GM19372 (cell line): ENCODE measurements around the gene STARD10.

Experiments
- ATAC-seq: cut with Tn5 transposase; IDR thresholded peaks from one replicate; pipeline ENCODE4 v1.9.1; 2021; ENCODE audit warnings: mild to moderate bottlenecking, low read depth, moderate library complexity; ENCODE audit not compliant: unreplicated experiment

The STARD10 gene

GRCh38 chr11:72826942-72827480, 33.2 kb upstream of the STARD10 start:
- no peak for ATAC-seq

- no peak for ATAC-seq
These were observed 32.5 kb upstream of the STARD10 start for GRCh38 chr11:72826191-72826941.

GRCh38 chr11:72825661-72826060, 31.8 kb upstream of the STARD10 start:
- ATAC-seq = no peak

- ATAC-seq = no peak
These were observed 31.1 kb upstream of the STARD10 start for GRCh38 chr11:72824811-72825505.

- no peak for ATAC-seq
These were observed 30.2 kb upstream of the STARD10 start for GRCh38 chr11:72824020-72824419.

GRCh38 chr11:72823105-72823804, 29.4 kb upstream of the STARD10 start:
- no peak for ATAC-seq

- ATAC-seq = peak; percentile 68
These were observed 28.3 kb upstream of the STARD10 start for GRCh38 chr11:72821920-72822799.

GRCh38 chr11:72821221-72821919, 27.5 kb upstream of the STARD10 start:
- no peak for ATAC-seq

- no peak for ATAC-seq
These were observed 26.7 kb upstream of the STARD10 start for GRCh38 chr11:72820439-72821139.

- ATAC-seq = no peak
These were observed 25.1 kb upstream of the STARD10 start for GRCh38 chr11:72818971-72819370.

GRCh38 chr11:72817966-72818365, 24.1 kb upstream of the STARD10 start:
- ATAC-seq = no peak

GRCh38 chr11:72816404-72816990, 22.6 kb upstream of the STARD10 start:
- ATAC-seq = no peak

GRCh38 chr11:72815110-72815618, 21.3 kb upstream of the STARD10 start:
- ATAC-seq = no peak

- peak; percentile 59 for ATAC-seq
These were observed 20.7 kb upstream of the STARD10 start, which contains the start of gene ATG16L2 for GRCh38 chr11:72814286-72815109. TSS of gene ATG16L2 (plus strand) at chr11:72814411. CDS start at chr11:72814446, 35 bp downstream.

- ATAC-seq = peak; percentile 46
These were observed 20.0 kb upstream of the STARD10 start for GRCh38 chr11:72813740-72814285.

GRCh38 chr11:72812967-72813739, 19.3 kb upstream of the STARD10 start:
- ATAC-seq = no peak
